HG03045 (cell line): ENCODE data around the gene BRD7.
"Not testable (repeated sequence)": the region's sequence is repeated elsewhere in the genome, so short reads cannot be mapped to it uniquely, and the experiment has no call there.

Experiments
- ATAC-seq: cut with Tn5 transposase; IDR thresholded peaks from one replicate; pipeline ENCODE4 v1.9.1; 2021; ENCODE audit warnings: mild to moderate bottlenecking, moderate library complexity; ENCODE audit not compliant: unreplicated experiment

Gene BRD7

GRCh38 chr16:50360033-50360778 is 8.6 kb downstream of the BRD7 start:
- ATAC-seq = no peak

GRCh38 chr16:50359626-50360025 is 9.2 kb downstream of the BRD7 start:
- ATAC-seq = no peak

DNA sequence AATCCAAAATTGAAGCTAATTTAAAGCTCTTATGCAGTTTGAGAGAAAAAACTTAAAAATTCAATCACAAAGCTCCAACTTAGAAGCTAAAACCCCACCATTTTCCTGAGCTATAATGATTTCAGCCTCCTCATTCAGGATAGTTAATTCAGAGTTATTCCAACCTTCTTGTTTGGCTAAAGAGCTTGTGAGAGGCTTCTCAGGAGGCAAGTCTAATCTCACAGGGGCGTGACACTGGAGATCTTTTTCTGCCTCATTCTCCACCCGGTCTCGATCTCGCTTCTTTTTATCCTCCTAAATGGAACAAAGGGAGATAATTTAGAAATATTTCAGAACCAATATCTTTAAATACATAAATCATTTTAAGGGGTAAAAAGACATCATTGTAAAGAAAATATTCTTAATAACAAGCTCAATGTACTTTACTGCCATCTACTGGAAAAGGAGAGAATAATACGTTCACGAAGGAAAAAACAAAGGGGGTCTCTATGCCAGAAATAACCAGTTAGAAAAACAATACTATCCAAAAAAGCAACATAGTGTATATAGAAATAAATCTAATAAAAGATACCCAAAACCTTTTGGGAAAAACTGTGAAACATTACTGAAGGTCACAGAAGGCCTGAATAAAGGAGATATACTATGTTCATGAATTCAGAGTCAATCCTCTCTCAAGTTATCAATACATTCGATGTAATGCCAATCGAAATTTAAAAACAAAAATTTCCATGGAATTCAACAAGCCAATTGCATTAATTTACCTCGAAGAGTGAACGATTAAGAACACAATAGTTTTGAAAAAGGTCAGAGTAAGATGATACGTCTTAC is 13.9 kb downstream of the BRD7 start:
- no peak for ATAC-seq

- no peak for ATAC-seq
Observed at GRCh38 chr16:50354082-50354481, 14.7 kb downstream of the BRD7 start.

GRCh38 chr16:50351952-50352351 is 16.8 kb downstream of the BRD7 start:
- ATAC-seq = no peak

DNA sequence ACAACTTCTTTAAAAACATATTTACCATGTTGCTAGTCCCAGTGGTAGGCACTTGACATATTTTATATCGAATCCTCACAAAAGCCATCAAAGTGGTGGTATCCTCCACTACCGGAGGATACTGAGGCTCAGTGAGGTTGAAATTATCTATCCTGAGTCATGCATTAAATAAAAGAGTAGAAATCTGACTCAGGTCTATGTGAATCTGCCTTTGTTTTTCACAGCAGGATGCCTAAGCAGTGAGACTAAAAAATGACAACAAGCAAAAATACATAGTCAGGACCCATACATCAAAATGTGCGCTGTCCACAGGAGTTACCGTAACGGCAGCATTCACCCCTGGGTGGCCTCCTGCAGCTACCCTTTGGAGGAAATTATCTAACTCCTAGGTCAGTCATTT is 17.7 kb downstream of the BRD7 start:
- ATAC-seq = no peak

GRCh38 chr16:50345210-50345609 is 23.6 kb downstream of the BRD7 start:
- not testable (repeated sequence) for ATAC-seq

DNA sequence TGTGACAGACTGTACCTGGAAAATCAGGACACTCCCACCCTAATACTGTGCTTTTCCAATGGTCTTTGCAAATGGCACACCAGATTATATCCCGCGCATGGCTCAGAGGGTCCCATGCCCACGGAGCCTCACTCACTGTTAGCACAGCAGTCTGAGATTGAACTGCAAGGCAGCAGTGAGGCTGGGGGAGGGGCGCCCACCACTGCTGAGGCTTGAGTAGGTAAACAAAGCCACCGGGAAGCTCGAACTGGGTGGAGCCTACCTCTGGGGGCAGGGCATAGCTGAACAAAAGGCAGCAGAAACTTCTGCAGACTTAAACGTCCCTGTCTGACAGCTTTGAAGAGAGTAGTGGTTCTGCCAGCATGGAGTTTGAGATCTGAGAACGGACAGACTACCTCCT is 25.2 kb downstream of the BRD7 start:
- not testable (repeated sequence) for ATAC-seq

GRCh38 chr16:50340578-50340977 is 28.2 kb downstream of the BRD7 start:
- no peak for ATAC-seq

- no peak for ATAC-seq
Observed at GRCh38 chr16:50338371-50339231, 30.2 kb downstream of the BRD7 start.

DNA sequence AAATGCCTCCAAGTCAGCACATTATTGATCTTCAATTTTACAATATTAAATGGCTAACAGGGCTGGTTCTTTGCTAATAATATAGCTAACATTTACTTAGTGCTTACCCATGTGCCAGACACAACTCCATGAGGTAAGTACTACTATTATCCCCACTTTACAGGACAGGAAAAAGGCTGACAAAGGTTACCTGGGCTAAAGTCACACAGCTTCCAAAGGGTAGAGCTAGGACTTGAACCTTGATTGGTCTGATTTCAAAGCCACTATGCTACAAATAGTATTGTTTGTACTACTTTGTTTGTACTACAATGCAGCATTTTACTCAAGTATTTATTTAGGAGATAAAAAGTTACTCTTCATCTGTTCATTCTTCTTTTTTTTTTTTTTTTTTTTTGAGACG is 31.9 kb downstream of the BRD7 start:
- ATAC-seq = no peak

GRCh38 chr16:50335196-50335958 is 33.4 kb downstream of the BRD7 start:
- peak; percentile 74 for ATAC-seq

- no peak for ATAC-seq
Observed at GRCh38 chr16:50334106-50334975, 34.4 kb downstream of the BRD7 start.

GRCh38 chr16:50332599-50332998 is 36.2 kb downstream of the BRD7 start:
- ATAC-seq = no peak

DNA sequence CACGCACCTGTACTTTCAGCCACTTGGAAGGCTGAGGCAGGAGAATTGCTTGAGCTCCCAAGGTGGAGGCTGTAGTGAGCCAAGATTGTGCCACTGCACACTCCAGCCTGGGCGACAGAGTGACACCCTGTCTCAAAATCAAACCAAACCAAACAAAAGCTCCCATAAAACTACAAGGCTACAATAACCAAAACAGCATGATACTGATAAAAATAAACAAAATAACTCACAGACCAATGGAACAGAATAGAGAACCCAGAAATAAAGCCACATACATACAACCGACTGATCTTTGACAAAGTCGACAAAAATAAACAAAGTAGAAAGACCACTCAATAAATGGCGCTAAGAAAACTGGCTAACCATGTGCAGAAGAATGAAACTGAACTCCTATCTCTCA is 37.2 kb downstream of the BRD7 start:
- ATAC-seq = no peak

- no peak for ATAC-seq
Observed at GRCh38 chr16:50329446-50330189, 39.2 kb downstream of the BRD7 start.

DNA sequence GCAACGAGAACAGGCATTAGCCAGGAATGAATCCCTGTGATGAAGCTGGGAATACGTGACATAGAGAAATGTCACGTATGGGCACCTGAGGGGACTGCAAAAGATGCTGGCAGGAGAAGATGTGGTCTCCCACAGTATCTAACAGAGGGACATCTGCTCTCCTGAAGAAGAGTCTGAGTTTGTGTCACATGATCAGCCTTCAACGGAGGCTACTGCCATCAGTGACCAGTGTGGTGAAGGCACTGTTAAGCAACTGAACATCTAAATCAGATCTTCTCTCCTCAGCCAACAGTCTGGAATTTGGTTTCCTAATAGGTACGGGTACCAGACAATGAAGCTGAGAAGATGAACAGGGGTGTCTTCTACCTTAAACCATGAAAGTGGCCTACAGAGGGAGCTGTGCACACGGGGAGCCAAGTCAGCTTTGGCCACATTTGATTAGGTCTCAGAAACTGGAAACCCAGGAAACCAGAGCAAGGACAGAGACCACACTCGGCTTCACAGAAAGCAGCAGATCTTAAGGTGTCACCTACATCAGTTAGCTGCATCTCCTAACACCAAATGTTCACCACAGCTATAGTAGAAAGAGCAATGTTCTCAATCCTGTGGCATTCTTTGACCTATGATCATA is 41.8 kb downstream of the BRD7 start:
- ATAC-seq = peak; percentile 70

DNA sequence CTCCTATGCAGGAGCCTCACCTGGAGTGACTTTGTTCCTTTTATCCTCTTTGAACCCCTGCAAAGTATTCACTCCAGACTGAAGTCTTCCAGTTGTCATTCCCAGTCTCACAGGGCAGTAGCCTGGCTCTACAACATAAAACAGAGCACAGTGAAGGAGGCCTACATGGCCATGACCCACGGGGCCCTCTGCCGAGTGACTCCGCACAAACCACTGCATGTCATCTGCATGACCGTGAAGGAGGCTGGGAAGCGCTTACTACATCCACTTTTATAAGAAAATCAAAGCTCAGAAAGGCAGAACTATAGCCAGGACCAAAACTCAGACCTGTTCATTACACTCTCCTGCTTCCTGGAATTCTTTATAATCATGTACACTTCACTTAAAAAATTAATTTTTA is 42.5 kb downstream of the BRD7 start:
- ATAC-seq = no peak
